Choroid plexus epithelial cell (primary cell): ENCODE results near the gene SYTL3.

Source experiments
- DNase-seq: peaks from one replicate; pipeline ENCODE4 v3.0.0-alpha.2; 2010; ENCODE audit warnings: low read depth
- H3K4me3 ChIP-seq: 2 replicates; pipeline ENCODE4 v1.5.1; 2011; ENCODE audit warnings: low read depth, mild to moderate bottlenecking, control low read depth, low read length, moderate library complexity
- TF ChIP-seq, protein P1 (sequence below): conservative IDR thresholded peaks from 2 replicates; pipeline ENCODE4 v1.5.1; 2011; ENCODE audit warnings: low read depth, mild to moderate bottlenecking, control low read depth, inconsistent platforms, low read length, moderate library complexity

The SYTL3 gene

DNA sequence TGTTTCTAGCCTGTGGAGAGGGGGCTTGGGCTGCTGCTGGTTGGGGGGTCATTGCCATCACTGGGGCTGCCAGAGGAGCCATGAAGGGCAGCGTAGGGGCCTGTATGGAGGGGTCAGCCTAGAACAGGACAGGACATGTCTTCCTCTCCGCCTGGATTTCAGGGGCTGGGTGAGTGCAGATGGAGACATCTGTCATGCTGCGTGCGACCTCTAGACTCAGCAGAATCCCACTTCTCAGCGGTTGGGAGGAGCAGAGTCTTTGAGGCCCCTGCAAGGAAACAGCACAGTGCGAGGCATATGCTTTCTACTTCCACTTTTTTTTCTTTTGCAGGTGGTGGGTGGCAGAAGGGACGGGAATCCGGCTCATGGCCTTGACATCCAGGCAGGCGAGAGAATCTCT lies 101.4 kb downstream of the SYTL3 start:
- no peak overlapping the region for H3K4me3 ChIP-seq
- DNase-seq = no peak
- TF ChIP-seq, protein P1, sequence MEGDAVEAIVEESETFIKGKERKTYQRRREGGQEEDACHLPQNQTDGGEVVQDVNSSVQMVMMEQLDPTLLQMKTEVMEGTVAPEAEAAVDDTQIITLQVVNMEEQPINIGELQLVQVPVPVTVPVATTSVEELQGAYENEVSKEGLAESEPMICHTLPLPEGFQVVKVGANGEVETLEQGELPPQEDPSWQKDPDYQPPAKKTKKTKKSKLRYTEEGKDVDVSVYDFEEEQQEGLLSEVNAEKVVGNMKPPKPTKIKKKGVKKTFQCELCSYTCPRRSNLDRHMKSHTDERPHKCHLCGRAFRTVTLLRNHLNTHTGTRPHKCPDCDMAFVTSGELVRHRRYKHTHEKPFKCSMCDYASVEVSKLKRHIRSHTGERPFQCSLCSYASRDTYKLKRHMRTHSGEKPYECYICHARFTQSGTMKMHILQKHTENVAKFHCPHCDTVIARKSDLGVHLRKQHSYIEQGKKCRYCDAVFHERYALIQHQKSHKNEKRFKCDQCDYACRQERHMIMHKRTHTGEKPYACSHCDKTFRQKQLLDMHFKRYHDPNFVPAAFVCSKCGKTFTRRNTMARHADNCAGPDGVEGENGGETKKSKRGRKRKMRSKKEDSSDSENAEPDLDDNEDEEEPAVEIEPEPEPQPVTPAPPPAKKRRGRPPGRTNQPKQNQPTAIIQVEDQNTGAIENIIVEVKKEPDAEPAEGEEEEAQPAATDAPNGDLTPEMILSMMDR = no peak

DNA sequence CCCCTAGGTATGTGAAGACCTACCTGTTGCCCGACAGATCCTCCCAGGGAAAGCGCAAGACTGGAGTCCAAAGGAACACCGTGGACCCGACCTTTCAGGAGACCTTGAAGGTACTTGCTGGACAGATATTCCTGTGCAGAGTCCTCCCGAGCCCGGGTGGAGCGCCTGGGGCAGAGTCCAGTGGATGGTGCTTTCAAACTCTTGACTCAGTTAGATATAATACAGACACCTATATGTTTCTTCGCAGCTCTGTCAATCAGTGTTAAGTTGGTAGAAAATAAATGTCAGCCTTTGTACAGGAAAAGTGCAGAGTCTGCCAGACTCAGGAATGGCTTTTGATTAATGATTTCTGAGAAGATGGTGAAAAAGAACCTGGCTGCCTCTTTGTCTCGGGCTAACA lies 102.1 kb downstream of the SYTL3 start:
- TF ChIP-seq, protein P1 = no peak
- H3K4me3 ChIP-seq = no peak overlapping the region
- no peak for DNase-seq

DNA sequence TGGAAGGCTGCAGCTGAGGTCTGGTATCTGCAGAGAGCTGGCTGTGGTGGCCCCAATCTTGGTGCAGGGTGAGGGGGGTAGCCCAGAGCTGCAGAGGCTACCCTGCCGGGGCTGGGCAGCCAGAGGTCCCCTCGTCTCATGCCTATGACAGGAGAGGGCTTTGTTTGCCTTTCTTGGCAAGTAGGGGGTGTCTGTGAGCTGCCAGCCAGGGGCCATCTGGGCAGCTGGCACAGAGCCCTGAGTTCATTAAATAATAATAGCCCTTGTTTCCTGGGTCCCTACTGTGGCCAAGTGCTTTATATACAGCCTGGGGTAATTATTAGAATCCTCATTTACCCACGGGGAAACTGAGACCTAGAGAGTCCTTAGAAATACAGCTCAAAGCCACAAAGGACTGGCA lies 102.8 kb downstream of the SYTL3 start:
- TF ChIP-seq, protein P1 = peak; percentile 17
- H3K4me3 ChIP-seq = no peak overlapping the region
- DNase-seq = no peak

DNA sequence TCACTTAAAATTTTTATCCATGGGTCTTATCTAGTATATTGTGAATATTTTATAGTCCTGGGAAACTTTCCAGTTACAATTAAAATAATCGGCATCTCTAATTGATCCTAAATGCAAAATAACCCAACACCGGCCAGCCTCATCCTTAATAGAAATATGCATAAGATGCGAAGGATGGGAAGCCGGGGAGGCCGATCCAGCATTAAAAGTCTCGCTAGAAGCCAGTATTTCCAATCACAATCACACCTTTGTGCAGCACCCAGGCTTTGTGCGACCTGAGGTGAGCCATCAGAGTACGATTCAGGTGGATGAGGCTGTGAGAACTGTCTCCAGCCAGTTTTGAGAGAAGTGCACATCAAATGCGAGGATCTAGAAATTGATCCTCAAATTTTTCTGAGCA lies 104.0 kb downstream of the SYTL3 start:
- no peak overlapping the region for H3K4me3 ChIP-seq
- TF ChIP-seq, protein P1 = no peak
- no peak for DNase-seq

DNA sequence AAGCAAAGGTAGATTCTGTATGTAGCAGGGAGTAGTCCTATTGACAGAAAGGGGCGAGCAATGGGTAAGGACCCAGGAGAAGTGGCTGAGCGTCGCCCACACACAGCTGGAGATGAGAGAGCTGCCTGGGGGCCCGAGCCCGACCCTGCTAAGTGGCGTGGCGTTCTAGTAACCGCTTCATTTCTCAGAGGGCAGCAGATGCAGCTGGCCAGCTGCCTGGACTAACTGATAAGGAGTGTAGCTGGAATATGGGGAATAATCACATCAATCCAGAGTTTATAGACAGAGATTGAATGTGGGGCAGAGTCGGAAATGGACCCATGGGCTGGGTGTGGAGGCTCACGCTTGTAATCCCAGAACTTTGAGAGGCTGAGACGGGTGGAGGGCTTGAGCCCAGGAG lies 104.9 kb downstream of the SYTL3 start:
- TF ChIP-seq, protein P1 = no peak
- H3K4me3 ChIP-seq = no peak overlapping the region
- DNase-seq = no peak

DNA sequence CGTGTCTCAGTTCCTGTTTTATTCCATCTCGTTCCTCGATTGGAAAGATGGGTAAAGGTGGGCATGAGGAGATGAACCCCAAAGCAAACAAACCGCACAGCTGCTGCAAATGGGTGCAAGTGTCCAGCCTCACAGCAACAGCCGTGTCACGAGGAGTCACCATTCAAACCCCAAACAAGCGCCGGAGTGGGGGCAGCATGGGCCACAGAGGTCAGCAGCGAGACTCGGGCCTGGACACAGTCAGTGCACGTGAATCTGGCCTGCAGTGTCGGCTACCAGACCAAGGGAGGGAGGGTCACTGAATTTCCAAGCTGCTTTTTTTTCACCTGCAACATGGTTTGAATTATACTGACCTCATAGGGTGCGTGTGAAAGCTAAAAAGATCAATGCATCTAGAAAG lies 105.8 kb downstream of the SYTL3 start:
- H3K4me3 ChIP-seq = no peak overlapping the region
- DNase-seq = no peak
- TF ChIP-seq, protein P1 = no peak

DNA sequence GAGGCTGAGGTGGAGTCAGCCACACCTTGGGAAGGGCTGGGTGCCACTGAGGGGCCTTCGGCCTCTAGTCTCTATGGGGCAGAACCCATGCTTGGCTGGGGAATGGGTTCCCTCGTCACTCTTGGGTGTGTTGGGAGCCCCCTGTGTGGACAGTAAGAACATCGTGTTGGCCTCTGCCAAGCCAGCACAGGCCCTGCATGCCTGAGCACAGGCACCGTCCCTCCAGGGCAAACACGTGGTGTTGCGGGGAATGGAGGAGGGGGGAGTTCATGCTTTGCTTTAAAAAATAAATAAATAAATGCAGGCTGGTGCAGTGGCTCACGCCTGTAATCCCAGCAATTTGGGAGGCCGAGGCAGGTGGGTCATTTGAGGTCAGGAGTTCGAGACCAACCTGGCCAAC lies 106.3 kb downstream of the SYTL3 start:
- H3K4me3 ChIP-seq = no peak overlapping the region
- TF ChIP-seq, protein P1 = no peak
- DNase-seq = no peak
